HUES6 (cell line): ENCODE data around the gene TEX54.
"Not testable (repeated sequence)": the region's sequence is repeated elsewhere in the genome, so short reads cannot be mapped to it uniquely, and the experiment has no call there.

Experiments
- H3K27ac ChIP-seq: 2 replicates; pipeline ENCODE4 v1.7.0; 2013; ENCODE audit warnings: low read depth, mild to moderate bottlenecking, low read length, inconsistent platforms
- H3K27me3 ChIP-seq: 2 replicates; pipeline ENCODE4 v1.6.1; 2013; ENCODE audit warnings: low read length; ENCODE audit not compliant: control insufficient read depth, insufficient read depth
- H3K36me3 ChIP-seq: 2 replicates; pipeline ENCODE4 v1.6.1; 2013; ENCODE audit warnings: low read length; ENCODE audit not compliant: control insufficient read depth, insufficient read depth
- H3K4me1 ChIP-seq: 2 replicates; pipeline ENCODE4 v1.6.1; 2013; ENCODE audit warnings: low read length; ENCODE audit not compliant: control insufficient read depth, insufficient read depth
- H3K4me3 ChIP-seq: 2 replicates; pipeline ENCODE4 v1.5.1; 2013; ENCODE audit warnings: low read depth, low read length
- H3K9ac ChIP-seq: one replicate; pipeline ENCODE4 v1.6.1; 2013; ENCODE audit warnings: mild to moderate bottlenecking, low read length
- H3K9me3 ChIP-seq: 2 replicates; pipeline ENCODE4 v1.6.1; 2013; ENCODE audit warnings: low read depth, low read length; ENCODE audit not compliant: control insufficient read depth, insufficient read depth

The TEX54 gene

GRCh38 chr11:62842891-62843290 lies 10.2 kb upstream of the TEX54 start:
- H3K36me3 ChIP-seq, H3K4me1 ChIP-seq, H3K27me3 ChIP-seq, H3K9me3 ChIP-seq: not testable (repeated sequence)
- Histone ChIP-seq H3K27ac (peak overlapping the region; percentile 99; the same call in 1 of the 2 replicates), H3K4me3 (peak overlapping the region; percentile 55), H3K9ac (peak overlapping the region; percentile 96)

- Histone ChIP-seq H3K9ac (peak overlapping the region; percentile 96), H3K27ac (peak overlapping the region; percentile 99), H3K4me3 (peak overlapping the region; percentile 55), H3K27me3 (no peaks in the 10 kb centered on the region), H3K4me1 (peaks cover 6% of the 10 kb centered on the region; the same call in 1 of the 2 replicates), H3K36me3 (peaks cover 5% of the 10 kb centered on the region), H3K9me3 (no peaks in the 10 kb centered on the region; the same call in 1 of the 2 replicates)
Observed at GRCh38 chr11:62842171-62842741, 9.6 kb upstream of the TEX54 start.

- peak overlapping the region; percentile 55 for H3K4me3 ChIP-seq
- no peaks in the 10 kb centered on the region for H3K9me3 ChIP-seq
- H3K9ac ChIP-seq: peak overlapping the region; percentile 96
- peaks cover 6% of the 10 kb centered on the region; the same call in 1 of the 2 replicates for H3K4me1 ChIP-seq
- no peaks in the 10 kb centered on the region for H3K27me3 ChIP-seq
- H3K27ac ChIP-seq: peak overlapping the region; percentile 99
- H3K36me3 ChIP-seq: peaks cover 10% of the 10 kb centered on the region
Observed at GRCh38 chr11:62841361-62842170, 8.9 kb upstream of the TEX54 start.

- Histone ChIP-seq H3K36me3 (peaks cover 18% of the 10 kb centered on the region), H3K27ac (peak overlapping the region; percentile 69; the same call in 1 of the 2 replicates), H3K9ac (peak overlapping the region; percentile 94), H3K4me3 (peak overlapping the region; percentile 83)
- not testable (repeated sequence) for H3K27me3 ChIP-seq, H3K4me1 ChIP-seq, H3K9me3 ChIP-seq
Observed at GRCh38 chr11:62840721-62841360, 8.2 kb upstream of the TEX54 start.

- H3K4me1 ChIP-seq: peaks cover 6% of the 10 kb centered on the region; the same call in 1 of the 2 replicates
- peak within 1 kb of the TSS; percentile 69 for H3K27ac ChIP-seq
- H3K9me3 ChIP-seq: no peaks in the 10 kb centered on the region
Observed at GRCh38 chr11:62839050-62839945, 6.7 kb upstream of the TEX54 start, which contains the start of gene WDR74. Gene WDR74 (minus strand): TSS chr11:62839590. CDS start chr11:62839570, 20 bp downstream.

GRCh38 chr11:62835336-62835735 lies 2.7 kb upstream of the TEX54 start:
- H3K27ac ChIP-seq: no peak overlapping the region
- peaks cover 43% of the 10 kb centered on the region for H3K36me3 ChIP-seq
- peaks cover 4% of the 10 kb centered on the region; the same call in 1 of the 2 replicates for H3K4me1 ChIP-seq
- H3K9ac ChIP-seq: no peak overlapping the region
- H3K9me3 ChIP-seq: no peaks in the 10 kb centered on the region
- H3K4me3 ChIP-seq: no peak overlapping the region
- H3K27me3 ChIP-seq: no peaks in the 10 kb centered on the region

More at GRCh38 chr11:62839050-62839945, 6.7 kb upstream of the TEX54 start, which contains the start of gene WDR74:
- H3K27me3 ChIP-seq: no peaks in the 10 kb centered on the region
- H3K36me3 ChIP-seq: peaks cover 33% of the 10 kb centered on the region
- H3K9ac ChIP-seq: peak within 1 kb of the TSS; percentile 94
- peak within 1 kb of the TSS; percentile 83 for H3K4me3 ChIP-seq

GRCh38 chr11:62831520-62832335 lies 913 bp downstream of the TEX54 start, which contains the start of gene STX5:
Gene STX5 (minus strand): TSS chr11:62832051. CDS start chr11:62831243, 808 bp downstream.
- Histone ChIP-seq H3K27me3 (no peaks in the 10 kb centered on the region), H3K4me1 (peaks cover 4% of the 10 kb centered on the region; the same call in 1 of the 2 replicates), H3K4me3 (peak within 1 kb of the TSS; percentile 92), H3K27ac (peak within 1 kb of the TSS; percentile 97), H3K9ac (peak within 1 kb of the TSS; percentile 97), H3K36me3 (peaks cover 53% of the 10 kb centered on the region), H3K9me3 (no peaks in the 10 kb centered on the region)

GRCh38 chr11:62830904-62831519 lies 1.6 kb downstream of the TEX54 start:
- H3K27me3 ChIP-seq: no peaks in the 10 kb centered on the region
- H3K36me3 ChIP-seq: peaks cover 48% of the 10 kb centered on the region
- H3K9ac ChIP-seq: peak overlapping the region; percentile 97
- H3K4me3 ChIP-seq: peak overlapping the region; percentile 92
- no peaks in the 10 kb centered on the region for H3K9me3 ChIP-seq
- peak overlapping the region; percentile 97; the same call in 1 of the 2 replicates for H3K27ac ChIP-seq
- H3K4me1 ChIP-seq: peaks cover 4% of the 10 kb centered on the region; the same call in 1 of the 2 replicates

- peaks cover 50% of the 10 kb centered on the region for H3K36me3 ChIP-seq
- H3K27me3 ChIP-seq, H3K4me3 ChIP-seq, H3K9ac ChIP-seq, H3K9me3 ChIP-seq, H3K4me1 ChIP-seq, H3K27ac ChIP-seq: not testable (repeated sequence)
Observed at GRCh38 chr11:62828130-62828529, 4.5 kb downstream of the TEX54 start.
